IPS-11a (cell line): ENCODE results near the gene THEM5.

ENCODE experiments used
- H3K4me3 ChIP-seq: one replicate; pipeline ENCODE4 v1.5.1; 2013; ENCODE audit warnings: low read depth, low read length, control low read depth

THEM5 gene

GRCh38 chr1:151803164-151803563 is 50.3 kb downstream of the THEM5 start:
- H3K4me3 ChIP-seq: no peak overlapping the region

GRCh38 chr1:151802372-151802771 is 51.1 kb downstream of the THEM5 start:
- no peak overlapping the region for H3K4me3 ChIP-seq

GRCh38 chr1:151801846-151802245 is 51.7 kb downstream of the THEM5 start:
- no peak overlapping the region for H3K4me3 ChIP-seq

- H3K4me3 ChIP-seq: no peak overlapping the region
Measured at GRCh38 chr1:151801310-151801820, 52.1 kb downstream of the THEM5 start.

GRCh38 chr1:151800830-151801229 is 52.7 kb downstream of the THEM5 start:
- no peak overlapping the region for H3K4me3 ChIP-seq

- H3K4me3 ChIP-seq: no peak overlapping the region
Measured at GRCh38 chr1:151799179-151800022, 54.1 kb downstream of the THEM5 start.

- no peak overlapping the region for H3K4me3 ChIP-seq
Measured at GRCh38 chr1:151798571-151798970, 54.9 kb downstream of the THEM5 start.
